ENCODE results near the gene CEACAM16.

The CEACAM16 gene, protein sequence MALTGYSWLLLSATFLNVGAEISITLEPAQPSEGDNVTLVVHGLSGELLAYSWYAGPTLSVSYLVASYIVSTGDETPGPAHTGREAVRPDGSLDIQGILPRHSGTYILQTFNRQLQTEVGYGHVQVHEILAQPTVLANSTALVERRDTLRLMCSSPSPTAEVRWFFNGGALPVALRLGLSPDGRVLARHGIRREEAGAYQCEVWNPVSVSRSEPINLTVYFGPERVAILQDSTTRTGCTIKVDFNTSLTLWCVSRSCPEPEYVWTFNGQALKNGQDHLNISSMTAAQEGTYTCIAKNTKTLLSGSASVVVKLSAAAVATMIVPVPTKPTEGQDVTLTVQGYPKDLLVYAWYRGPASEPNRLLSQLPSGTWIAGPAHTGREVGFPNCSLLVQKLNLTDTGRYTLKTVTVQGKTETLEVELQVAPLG

DNA sequence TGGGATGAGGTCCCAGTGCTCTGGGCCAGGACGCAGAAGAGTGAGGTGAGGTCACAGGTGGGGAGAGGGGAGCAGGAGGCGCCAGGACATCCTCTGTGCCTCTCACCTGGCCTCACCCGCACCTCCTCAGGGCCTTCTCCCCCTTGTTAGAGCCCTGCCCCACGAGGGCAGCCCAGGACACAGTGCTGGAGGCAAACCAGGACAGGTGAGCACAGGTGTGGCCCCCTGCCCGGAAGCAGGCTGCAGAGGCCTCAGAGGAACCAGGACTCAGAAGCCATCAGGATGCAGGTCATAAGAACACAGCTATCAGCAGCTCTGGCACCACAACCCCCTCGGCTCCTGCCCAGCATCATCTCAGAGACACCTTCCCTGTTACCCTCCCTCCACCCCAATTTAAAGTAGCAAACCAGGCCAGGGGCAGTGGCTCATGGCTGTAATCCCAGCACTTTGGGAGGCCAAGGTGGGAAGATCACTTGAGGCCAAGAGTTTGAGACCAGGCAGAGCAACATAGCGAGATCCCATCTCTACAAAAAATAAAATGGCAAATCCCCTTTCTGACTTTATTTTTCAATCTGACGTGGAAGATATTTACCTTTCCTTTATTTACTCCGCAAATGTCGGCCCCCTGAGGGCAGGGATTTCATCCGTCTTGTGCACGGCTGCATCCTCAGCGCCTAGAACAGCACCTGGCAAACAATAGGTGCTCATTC is at the start of gene CEACAM16:
Gene CEACAM16, plus strand, starts transcription at position 660 of the 710 bp plus-strand sequence. CDS start 2,306 bp downstream, outside the sequence.
- peaks cover 2% of the 10 kb centered on the region for H3K4me1 ChIP-seq (ENCODE audit: control insufficient read depth, insufficient read depth, low read length)
- no peaks in the 10 kb centered on the region for H3K27me3 ChIP-seq (ENCODE audit: control insufficient read depth, insufficient read depth, low read length)
- no peak within 1 kb of the TSS for H3K9ac ChIP-seq (ENCODE audit: low read depth, low read length)
- H3K4me3 ChIP-seq (ENCODE audit: low read depth, low read length): no peak within 1 kb of the TSS
- no peaks in the 10 kb centered on the region for H3K36me3 ChIP-seq (ENCODE audit: control insufficient read depth, insufficient read depth, low read length)
- H3K9me3 ChIP-seq (ENCODE audit: control insufficient read depth, insufficient read depth, low read length): no peaks in the 10 kb centered on the region

DNA sequence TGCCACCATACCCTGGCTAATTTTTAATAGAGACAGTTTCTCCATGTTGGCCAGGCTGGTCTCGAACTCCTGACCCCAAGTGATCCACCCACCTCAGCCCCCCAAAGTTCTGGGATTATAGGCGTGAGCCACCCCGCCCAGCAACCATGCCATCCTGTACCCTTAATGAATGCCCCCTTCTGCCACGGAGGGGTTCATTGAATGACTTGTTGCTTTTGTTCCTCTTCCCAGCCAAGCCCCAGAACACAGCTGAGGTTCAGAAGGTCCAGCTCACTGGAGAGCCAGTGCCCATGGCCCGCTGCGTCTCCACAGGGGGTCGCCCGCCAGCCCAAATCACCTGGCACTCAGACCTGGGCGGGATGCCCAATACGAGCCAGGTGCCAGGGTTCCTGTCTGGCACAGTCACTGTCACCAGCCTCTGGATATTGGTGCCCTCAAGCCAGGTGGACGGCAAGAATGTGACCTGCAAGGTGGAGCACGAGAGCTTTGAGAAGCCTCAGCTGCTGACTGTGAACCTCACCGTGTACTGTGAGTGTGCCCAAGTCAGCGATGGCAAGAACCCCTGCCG is 49.3 kb upstream of the CEACAM16 start:
- Histone ChIP-seq H3K4me1 (ENCODE audit: control insufficient read depth, insufficient read depth, low read length) (no peaks in the 10 kb centered on the region), H3K4me3 (ENCODE audit: low read depth, low read length) (no peak overlapping the region), H3K27me3 (ENCODE audit: control insufficient read depth, insufficient read depth, low read length) (no peaks in the 10 kb centered on the region), H3K9me3 (ENCODE audit: control insufficient read depth, insufficient read depth, low read length) (no peaks in the 10 kb centered on the region), H3K36me3 (ENCODE audit: control insufficient read depth, insufficient read depth, low read length) (peaks cover 36% of the 10 kb centered on the region), H3K9ac (ENCODE audit: low read depth, low read length) (no peak overlapping the region)

DNA sequence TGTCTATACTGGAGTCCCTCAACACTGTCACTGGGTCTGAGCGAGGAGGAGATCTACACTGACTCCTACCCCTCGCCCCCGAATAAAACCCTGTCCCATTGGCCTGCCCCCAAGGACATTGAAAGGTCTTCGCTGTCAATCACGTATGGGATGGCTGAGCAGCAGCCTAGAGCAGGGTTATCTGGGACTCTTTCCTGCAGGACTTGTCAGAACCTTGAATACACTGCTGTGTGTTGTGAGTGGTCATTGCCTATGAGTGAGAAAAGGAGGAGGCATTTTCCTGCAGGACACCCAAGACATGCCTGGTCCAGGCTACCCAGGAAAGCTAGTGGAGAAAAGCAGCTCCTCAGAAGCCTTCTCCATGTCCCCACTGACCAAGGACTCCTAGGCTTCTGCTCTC is 45.6 kb upstream of the CEACAM16 start:
- Histone ChIP-seq H3K27me3 (ENCODE audit: control insufficient read depth, insufficient read depth, low read length) (no peaks in the 10 kb centered on the region), H3K36me3 (ENCODE audit: control insufficient read depth, insufficient read depth, low read length) (peaks cover 46% of the 10 kb centered on the region), H3K9ac (ENCODE audit: low read depth, low read length) (no peak overlapping the region), H3K4me3 (ENCODE audit: low read depth, low read length) (no peak overlapping the region), H3K9me3 (ENCODE audit: control insufficient read depth, insufficient read depth, low read length) (no peaks in the 10 kb centered on the region), H3K4me1 (ENCODE audit: control insufficient read depth, insufficient read depth, low read length) (no peaks in the 10 kb centered on the region)

DNA sequence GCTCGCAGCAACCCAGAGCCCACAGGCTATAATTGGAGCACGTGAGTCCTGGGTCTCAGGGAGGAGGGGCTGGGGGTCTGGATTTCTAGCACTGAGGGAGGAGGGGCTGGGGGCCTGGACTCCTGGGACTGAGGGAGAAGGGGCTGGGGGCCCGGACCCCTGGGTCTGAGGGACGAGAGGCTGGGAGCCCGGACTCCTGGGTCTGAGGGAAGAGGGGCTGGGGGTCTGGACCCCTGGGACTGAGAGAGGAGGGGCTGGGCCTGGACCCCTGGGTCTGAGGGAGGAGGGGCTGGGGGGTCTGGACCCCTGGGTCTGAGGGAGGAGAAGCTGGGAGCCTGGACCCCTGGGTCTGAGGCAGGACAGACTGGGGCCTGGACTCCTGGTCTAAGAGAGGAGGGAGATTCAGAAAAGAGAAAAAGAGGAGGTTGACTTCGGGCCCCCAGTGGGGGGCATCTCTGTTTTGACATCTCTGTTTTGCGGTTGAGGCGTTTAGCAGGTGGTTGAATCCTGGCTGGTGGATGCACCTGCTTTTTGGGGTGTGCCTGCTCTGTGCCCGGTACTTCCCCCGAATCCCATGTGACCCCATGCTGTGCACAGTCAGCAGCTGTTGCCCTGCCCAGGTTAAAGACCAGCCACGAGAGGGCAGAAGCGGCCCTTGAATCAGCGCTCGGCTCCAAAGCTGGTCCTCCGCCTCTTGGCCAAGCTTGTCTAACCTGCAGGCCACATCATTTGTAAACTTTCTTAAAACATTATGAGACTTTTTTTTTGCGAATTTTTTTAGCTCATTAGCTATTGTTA is 44.8 kb upstream of the CEACAM16 start:
- Histone ChIP-seq H3K9me3 (ENCODE audit: control insufficient read depth, insufficient read depth, low read length) (no peaks in the 10 kb centered on the region), H3K27me3 (ENCODE audit: control insufficient read depth, insufficient read depth, low read length) (no peaks in the 10 kb centered on the region), H3K4me3 (ENCODE audit: low read depth, low read length) (no peak overlapping the region), H3K9ac (ENCODE audit: low read depth, low read length) (no peak overlapping the region), H3K36me3 (ENCODE audit: control insufficient read depth, insufficient read depth, low read length) (peaks cover 51% of the 10 kb centered on the region), H3K4me1 (ENCODE audit: control insufficient read depth, insufficient read depth, low read length) (no peaks in the 10 kb centered on the region)

DNA sequence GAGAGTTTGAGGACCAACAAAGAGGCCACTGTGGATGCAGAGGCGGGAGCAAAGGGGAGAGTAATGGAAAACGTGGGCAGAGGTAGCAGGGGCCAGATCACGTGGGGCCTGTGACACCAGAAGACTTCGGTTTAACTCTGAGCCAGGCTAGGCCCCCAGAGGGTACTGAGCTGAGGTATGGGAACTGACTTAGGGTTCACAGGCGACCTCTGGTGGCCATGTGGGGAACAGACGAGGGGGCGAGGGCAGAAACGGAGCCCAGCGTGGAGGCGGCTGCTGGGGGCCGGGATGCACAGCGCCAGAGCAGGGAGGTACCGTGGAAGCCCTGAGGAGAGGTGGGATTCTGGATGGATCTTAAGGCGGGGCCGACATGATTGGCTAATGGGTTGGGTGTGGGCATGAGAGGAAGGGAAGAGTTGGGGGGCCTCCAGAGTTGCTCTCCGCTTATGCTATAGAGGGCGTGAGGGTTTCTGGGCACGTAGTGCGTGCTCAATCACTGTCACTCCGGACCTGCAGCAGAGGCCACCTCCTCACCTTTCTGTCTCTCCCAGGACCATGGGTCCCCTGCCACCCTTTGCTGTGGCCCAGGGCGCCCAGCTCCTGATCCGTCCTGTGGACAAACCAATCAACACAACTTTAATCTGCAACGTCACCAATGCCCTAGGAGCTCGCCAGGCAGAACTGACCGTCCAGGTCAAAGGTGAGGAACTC is 41.6 kb upstream of the CEACAM16 start:
- Histone ChIP-seq H3K9me3 (ENCODE audit: control insufficient read depth, insufficient read depth, low read length) (no peaks in the 10 kb centered on the region), H3K36me3 (ENCODE audit: control insufficient read depth, insufficient read depth, low read length) (peaks cover 48% of the 10 kb centered on the region), H3K4me1 (ENCODE audit: control insufficient read depth, insufficient read depth, low read length) (no peaks in the 10 kb centered on the region), H3K4me3 (ENCODE audit: low read depth, low read length) (no peak overlapping the region), H3K27me3 (ENCODE audit: control insufficient read depth, insufficient read depth, low read length) (no peaks in the 10 kb centered on the region), H3K9ac (ENCODE audit: low read depth, low read length) (no peak overlapping the region)

DNA sequence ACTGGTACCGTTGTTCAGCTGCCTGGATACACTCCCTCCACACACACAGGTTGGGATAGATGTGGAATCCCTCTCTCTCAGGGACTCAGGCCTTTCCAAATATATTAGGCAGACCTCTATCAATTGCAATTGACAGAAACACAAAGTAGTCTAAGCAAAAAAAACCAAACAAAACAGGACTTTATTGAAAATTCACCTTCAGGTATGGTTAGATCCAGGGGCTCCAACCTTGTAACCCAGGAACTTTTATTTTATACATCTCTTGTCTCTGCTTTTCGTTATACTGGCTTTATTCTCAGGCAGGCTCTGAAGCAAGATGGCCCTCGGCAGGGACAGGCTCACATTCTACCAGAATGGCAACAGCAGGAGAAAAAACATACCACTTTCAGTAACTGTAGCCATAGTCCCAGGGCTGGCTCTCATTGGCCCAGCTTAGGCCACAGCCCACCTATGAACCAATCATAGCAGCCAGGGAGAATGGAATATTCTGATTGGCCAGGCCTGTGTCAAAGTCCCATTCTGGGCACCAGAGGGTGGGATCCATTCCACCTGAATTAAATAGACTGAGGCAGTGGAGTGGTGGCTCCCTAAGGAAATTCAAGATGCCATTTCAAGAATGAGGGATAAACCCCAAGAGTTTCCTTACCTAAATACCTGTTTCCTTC is 40.8 kb upstream of the CEACAM16 start:
- no peak overlapping the region for H3K9ac ChIP-seq (ENCODE audit: low read depth, low read length)
- H3K4me3 ChIP-seq (ENCODE audit: low read depth, low read length): no peak overlapping the region
- H3K36me3 ChIP-seq (ENCODE audit: control insufficient read depth, insufficient read depth, low read length): peaks cover 49% of the 10 kb centered on the region
- H3K4me1 ChIP-seq (ENCODE audit: control insufficient read depth, insufficient read depth, low read length): no peaks in the 10 kb centered on the region
- H3K9me3 ChIP-seq (ENCODE audit: control insufficient read depth, insufficient read depth, low read length): no peaks in the 10 kb centered on the region
- no peaks in the 10 kb centered on the region for H3K27me3 ChIP-seq (ENCODE audit: control insufficient read depth, insufficient read depth, low read length)

DNA sequence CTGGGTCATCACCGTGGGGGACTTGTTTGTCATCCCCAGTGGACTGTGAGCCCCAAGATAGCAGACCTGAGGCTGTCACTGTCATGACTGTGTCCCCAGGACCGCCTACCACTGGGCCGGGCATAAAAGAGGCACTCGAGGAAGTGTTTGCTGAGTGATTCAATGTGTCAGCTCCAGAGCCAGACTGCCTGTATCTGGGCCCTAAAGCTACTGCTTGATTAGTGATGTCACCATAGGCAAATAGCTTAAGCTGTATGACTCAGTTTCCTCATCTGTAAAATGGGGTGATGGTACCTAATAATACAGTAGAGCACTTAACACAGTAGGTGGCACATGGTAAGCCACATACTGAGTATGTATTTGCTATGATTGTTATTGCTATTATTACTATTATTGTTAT is 38.9 kb upstream of the CEACAM16 start:
- Histone ChIP-seq H3K4me3 (ENCODE audit: low read depth, low read length) (no peak overlapping the region), H3K9ac (ENCODE audit: low read depth, low read length) (no peak overlapping the region), H3K4me1 (ENCODE audit: control insufficient read depth, insufficient read depth, low read length) (no peaks in the 10 kb centered on the region), H3K36me3 (ENCODE audit: control insufficient read depth, insufficient read depth, low read length) (peaks cover 45% of the 10 kb centered on the region), H3K9me3 (ENCODE audit: control insufficient read depth, insufficient read depth, low read length) (no peaks in the 10 kb centered on the region), H3K27me3 (ENCODE audit: control insufficient read depth, insufficient read depth, low read length) (no peaks in the 10 kb centered on the region)

DNA sequence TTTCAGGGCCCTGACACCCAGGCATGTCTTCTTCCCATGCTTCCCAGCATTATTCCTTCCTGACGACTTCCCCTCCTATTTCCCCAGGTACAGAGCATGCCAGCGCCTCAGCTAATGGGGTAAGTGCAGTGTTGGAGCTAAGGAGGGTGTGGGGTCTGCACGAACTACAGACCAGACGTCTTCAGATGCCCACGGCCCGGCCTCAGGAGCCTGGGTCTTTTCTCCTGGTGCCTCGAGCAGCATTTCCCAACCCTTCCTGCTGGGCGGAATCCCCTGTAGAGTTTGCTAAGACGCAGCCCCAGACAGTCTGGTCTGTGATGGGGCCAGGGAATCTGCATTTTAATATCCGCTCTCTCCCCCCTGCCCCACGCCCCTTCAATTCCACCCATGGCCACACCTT is 37.7 kb upstream of the CEACAM16 start:
- peaks cover 41% of the 10 kb centered on the region for H3K36me3 ChIP-seq (ENCODE audit: control insufficient read depth, insufficient read depth, low read length)
- H3K4me3 ChIP-seq (ENCODE audit: low read depth, low read length): no peak overlapping the region
- H3K27me3 ChIP-seq (ENCODE audit: control insufficient read depth, insufficient read depth, low read length): no peaks in the 10 kb centered on the region
- H3K9ac ChIP-seq (ENCODE audit: low read depth, low read length): no peak overlapping the region
- no peaks in the 10 kb centered on the region for H3K9me3 ChIP-seq (ENCODE audit: control insufficient read depth, insufficient read depth, low read length)
- no peaks in the 10 kb centered on the region for H3K4me1 ChIP-seq (ENCODE audit: control insufficient read depth, insufficient read depth, low read length)

DNA sequence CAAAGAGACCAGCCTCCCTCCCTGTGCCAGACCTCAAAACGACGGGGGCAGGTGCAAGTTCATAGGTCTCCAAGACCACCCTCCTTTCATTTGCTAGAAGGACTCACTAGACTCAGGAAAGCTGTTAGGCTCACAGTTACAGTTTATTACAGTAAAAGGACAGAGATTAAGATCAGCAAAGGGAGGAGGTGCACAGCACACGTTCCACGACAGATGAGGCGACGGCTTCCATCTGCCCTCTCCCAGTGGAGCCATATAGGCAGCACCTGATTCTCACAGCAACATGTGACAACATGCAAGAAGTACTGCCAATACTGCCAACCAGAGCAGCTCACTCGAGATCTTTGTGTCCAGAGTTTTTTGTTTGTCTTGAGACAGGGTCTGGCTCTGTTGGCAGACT is 37.0 kb upstream of the CEACAM16 start:
- Histone ChIP-seq H3K4me3 (ENCODE audit: low read depth, low read length) (no peak overlapping the region), H3K9me3 (ENCODE audit: control insufficient read depth, insufficient read depth, low read length) (no peaks in the 10 kb centered on the region), H3K36me3 (ENCODE audit: control insufficient read depth, insufficient read depth, low read length) (peaks cover 37% of the 10 kb centered on the region), H3K27me3 (ENCODE audit: control insufficient read depth, insufficient read depth, low read length) (no peaks in the 10 kb centered on the region), H3K4me1 (ENCODE audit: control insufficient read depth, insufficient read depth, low read length) (no peaks in the 10 kb centered on the region), H3K9ac (ENCODE audit: low read depth, low read length) (no peak overlapping the region)

DNA sequence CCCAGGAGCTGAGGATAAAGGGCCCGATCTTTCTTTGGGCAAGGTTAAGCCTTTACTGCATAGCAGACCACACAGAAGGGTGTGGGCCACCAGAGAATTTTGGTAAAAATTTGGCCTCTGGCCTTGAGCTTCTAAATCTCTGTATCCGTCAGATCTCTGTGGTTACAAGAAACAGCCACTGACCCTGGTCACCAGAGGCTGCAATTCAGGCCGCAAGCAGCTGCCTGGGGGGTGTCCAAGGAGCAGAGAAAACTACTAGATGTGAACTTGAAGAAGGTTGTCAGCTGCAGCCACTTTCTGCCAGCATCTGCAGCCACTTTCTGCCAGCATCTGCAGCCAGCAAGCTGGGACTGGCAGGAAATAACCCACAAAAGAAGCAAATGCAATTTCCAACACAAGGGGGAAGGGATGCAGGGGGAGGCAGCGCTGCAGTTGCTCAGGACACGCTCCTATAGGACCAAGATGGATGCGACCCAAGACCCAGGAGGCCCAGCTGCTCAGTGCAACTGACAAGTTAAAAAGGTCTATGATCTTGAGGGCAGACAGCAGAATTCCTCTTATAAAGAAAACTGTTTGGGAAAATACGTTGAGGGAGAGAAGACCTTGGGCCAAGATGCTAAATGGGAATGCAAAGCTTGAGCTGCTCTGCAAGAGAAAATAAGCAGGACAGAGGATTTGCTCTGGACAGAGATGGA is 36.1 kb upstream of the CEACAM16 start:
- peaks cover 35% of the 10 kb centered on the region for H3K36me3 ChIP-seq (ENCODE audit: control insufficient read depth, insufficient read depth, low read length)
- H3K9me3 ChIP-seq (ENCODE audit: control insufficient read depth, insufficient read depth, low read length): no peaks in the 10 kb centered on the region
- H3K27me3 ChIP-seq (ENCODE audit: control insufficient read depth, insufficient read depth, low read length): no peaks in the 10 kb centered on the region
- H3K4me3 ChIP-seq (ENCODE audit: low read depth, low read length): no peak overlapping the region
- H3K9ac ChIP-seq (ENCODE audit: low read depth, low read length): no peak overlapping the region
- no peaks in the 10 kb centered on the region for H3K4me1 ChIP-seq (ENCODE audit: control insufficient read depth, insufficient read depth, low read length)
